Islet of Langerhans (tissue), 1 donor: ENCODE measurements around the gene MCAT.
"Not testable (repeated sequence)": the region's sequence is repeated elsewhere in the genome, so short reads cannot be mapped to it uniquely, and the experiment has no call there.

Source experiments
- FAIRE-seq: peaks from one replicate; lab custom pipeline; 2011; peaks lifted over from hg19 to GRCh38; lab: Jason Lieb, UNC

The MCAT gene

DNA sequence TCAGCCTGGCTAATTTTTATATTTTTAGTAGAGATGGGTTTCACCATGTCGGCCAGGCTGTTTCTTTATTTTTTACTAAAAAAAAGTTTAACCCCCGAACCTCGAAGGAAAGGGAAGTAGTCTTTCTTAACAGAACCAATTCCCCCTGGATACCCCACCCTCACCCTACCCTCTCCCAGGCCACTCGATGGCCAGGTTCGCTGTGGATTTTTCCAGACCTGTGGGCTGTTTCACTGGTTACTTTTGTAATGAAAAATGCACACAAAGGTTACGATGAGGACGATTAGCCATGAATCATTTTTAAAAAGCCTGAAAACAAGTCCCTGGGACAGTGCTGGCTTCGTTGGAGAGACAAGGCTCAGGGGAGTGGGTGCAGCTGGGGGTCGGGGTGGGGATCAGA lies 10.7 kb upstream of the MCAT start:
- no peak for FAIRE-seq

DNA sequence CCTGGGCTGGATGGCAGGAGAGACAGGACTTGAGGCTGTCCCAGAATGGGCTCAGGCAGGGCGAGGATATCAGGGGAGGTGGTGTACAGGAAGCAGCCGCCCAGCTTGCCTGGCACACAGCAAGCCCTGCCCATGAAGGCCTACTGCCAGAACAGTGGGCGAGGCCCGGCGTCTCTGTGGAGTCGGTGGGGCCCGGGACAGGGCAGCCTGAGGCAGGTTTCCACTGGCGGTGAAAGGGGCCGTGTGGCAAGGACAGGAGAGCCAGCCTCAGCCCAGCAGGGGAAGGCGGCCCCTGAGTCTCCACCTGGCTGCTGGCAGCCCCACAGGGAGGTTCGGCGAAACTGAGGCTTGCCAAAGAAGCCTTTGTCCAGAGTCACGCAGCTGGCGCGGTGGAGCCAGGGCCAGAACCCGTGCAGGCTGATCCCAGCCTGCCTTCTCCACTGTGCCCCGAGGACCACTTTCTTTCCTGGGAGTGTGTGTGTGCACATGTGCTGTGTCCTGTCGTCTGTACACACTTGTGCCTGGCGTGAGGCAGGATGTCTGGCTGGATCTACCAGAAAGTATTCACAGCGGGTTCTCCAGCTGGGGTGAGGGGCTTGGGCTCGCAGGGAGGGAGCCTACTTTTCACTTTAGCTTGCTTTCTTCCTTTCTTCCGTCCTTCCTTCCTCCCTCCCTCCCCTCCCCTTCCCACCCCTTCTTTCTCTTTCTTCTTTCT lies 9.3 kb upstream of the MCAT start:
- FAIRE-seq, result no peak

DNA sequence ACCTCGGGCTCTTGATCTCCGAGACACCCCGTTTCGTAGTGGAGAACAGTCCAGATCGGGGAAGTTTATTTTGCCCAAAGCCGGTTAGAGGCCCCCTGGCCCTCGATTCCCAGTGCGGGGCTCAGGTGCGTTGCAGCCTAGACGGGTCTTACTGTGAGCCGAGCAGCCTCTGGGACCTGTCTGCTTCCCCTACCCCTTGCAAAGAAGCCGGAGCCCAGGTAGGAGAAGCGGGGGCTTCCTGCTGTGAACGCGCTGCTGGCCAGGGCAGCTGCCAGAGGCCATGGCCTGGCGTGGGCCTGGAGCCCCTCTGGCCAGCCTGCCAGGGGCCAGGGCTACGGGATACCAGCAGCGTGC lies 8.8 kb upstream of the MCAT start:
- FAIRE-seq, result no peak

DNA sequence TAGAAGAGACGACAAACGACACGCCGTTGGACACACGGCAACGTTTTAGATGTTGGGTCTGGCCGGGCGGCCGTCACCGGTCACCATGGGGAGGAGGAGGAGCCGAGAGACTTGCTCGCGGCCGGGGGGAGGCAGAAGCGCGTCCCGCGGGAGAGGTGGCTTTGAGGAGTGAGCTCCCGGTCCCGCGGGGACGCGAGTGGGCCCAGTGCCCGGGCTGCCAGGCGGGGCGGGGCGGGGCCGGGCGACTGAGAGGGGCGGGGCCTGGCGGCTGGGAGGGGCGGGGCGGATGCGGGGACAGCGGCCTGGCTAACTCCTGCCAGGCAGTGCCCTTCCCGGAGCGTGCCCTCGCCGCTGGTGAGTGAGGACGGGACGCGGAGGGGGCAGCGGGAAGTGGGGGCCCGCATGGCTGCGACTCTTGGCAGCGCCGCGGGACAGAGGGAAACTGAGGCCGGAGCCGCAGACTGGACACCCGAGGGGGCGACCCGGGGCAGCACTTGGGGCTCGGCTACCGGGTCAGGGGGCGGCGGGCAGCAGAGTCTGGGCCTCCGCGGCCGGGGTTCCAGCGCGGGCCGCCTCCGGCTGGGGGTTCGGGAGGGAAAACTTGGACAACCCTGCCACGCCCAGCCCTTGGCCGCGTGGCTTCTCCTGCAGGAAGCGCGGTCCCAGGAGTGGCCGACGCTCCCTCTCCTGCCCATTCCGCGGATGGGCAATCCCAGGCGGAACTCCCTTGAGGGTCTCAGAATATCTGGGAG lies 8.2 kb upstream of the MCAT start, which contains the start of gene TSPO:
Gene TSPO, plus strand, starts transcription at position 309 of the 752 bp plus-strand sequence. CDS start 7,680 bp downstream, outside the sequence.
- FAIRE-seq, result no peak

DNA sequence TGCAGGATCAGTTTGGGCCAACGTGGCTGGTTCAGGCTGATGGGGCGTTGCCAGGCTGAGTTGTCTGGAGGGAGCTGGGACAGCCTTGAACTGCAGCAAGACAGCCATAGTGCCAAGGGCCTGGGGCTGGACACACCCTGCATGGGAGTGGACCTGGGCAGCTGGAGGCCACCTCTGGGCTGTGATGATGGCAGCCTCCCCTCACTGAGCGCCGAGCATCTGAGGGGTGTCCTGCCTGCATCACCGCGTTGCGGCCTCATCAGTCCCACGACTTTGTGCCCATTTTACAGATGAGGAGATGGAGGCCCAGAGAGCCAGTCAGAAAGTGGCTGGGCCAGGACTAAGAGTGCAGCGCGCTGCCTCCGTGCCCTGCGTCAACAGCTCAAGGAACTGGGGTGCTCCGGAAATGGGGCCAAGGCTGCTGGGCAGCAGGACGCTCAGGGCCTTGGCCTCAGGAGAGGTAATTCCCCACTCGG lies 7.6 kb upstream of the MCAT start:
- no peak for FAIRE-seq

DNA sequence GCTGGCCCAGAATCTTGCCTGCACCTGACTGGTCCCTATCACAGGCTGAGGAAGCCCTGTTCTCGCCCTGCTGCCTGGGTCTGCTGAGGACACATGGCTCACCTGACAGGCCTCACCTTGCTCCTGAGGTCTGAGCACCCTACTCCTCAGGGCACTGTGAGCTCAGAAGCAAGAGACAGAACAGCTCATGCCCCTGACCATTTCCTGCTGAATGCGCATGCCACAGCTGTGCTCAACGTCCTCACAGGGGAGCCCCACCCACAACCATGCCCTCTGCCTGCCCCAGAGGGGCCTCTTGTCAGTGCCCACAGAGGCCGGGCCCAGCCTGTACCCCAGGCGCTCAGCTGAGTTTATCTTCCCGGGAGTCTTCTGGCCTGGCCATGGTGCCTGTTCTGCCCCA lies 5.4 kb upstream of the MCAT start:
- no peak for FAIRE-seq

DNA sequence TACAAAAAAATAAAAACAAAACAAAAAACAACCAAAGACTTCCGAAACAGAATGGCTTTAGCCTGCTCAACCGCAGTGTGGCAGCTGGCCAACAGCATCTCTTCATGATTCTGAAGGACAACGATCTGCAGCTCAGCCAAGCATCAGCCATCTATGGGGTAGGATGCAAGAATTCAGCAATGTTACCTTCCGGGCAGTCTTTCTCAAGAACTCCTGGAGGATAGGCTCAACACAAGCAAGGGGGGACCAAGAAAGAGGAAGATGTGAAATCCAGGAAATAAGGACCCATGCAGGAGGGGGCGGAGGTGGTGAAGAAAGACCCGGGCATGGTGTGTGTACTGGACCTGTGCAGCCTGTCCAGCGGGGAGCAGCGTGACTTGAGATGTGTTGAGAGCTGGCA lies 4.6 kb upstream of the MCAT start:
- FAIRE-seq, result no peak

DNA sequence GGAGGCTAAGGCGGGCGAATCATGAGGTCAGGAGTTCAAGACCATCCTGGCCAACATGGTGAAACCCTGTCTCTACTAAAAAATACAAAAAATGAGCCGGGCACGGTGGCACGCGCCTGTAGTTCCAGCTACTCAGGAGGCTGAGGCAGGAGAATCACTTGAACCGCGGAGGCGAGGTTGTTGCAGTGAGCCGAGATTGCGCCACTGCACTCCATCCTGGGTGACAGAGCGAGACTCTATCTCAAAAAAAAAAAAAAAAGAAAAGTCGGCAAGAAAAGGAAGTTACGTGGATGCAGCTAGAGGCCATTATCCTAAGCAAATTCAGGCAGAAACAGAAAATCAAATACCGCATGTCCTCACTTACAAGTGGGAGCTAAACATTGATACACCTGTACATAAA lies 3.1 kb upstream of the MCAT start:
- FAIRE-seq, result not testable (repeated sequence)

DNA sequence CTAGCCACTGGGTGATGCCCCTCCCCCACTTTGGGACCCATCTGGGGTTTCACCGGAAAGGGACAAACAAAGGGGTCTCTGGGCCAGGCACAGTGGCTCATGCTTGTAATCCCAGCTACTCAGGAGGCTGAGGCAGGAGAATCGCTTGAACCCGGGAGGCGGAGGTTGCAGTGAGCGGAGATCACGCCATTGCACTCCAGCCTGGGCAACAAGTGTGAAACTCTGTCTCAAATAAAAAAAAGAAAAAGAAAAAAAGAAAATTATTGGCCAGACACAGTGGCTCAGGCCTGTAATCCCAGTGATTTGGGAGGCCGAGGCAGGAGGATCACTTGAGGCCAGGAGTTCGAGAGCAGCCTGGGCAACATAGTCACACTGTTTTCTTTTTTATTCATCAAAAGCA lies 2.2 kb upstream of the MCAT start:
- not testable (repeated sequence) for FAIRE-seq

DNA sequence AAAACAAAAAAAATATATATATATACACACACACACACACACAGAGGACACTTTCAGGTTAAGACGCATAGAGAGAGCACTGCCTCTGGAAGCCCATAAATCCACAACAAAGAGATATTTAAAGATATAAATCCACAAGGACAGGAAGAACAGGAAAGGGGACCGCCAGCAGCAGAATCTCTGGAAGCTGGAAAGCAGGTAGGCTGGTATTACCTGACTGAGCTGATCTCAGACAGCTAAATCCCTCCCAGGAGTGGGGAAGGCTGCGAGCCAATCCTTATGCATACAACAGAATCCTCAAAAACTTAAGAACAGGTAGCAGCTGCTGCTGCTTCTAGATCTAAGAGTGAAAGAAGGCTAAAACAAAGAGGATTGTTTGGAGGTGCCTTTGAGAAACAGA lies 1.8 kb upstream of the MCAT start:
- no peak for FAIRE-seq

DNA sequence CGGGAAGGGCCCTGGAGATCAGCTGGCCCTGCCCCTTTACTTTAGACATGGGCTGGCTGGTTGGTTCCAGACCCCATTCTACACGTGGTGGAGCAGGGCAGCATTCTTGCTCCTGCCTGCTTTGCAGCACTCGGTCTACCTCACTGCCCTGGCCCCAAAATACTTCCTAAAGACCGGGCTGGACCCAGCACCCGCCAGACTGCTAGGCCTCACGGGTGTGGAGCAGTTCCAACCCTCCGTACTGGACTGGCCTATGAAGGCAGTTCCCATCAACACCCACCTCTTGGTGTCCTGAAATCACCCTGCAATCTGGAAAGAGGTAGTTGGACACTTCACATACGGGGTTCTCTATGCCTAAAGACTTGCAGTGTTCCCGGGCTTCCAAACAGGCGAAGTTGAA lies 6.4 kb downstream of the MCAT start:
- no peak for FAIRE-seq

DNA sequence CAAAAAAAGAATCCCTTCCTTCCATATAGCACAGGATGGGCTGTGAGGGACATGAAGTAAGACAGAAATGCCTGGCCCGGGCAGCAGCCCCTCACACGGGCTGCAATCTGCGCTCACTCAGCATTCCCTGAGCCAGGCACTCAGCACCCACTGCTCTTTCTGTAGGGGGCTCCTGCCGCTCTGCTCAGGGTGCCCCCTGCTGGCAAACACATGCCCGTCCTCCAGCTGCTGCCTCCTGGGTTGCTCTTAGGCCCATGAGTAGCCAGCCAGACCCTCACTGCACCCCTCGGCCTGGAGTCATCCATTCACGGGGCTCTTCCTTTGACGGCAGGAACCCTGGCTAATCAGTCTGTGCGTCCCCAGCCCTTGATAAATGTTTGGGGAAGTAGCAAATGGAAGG lies 6.9 kb downstream of the MCAT start:
- no peak for FAIRE-seq

DNA sequence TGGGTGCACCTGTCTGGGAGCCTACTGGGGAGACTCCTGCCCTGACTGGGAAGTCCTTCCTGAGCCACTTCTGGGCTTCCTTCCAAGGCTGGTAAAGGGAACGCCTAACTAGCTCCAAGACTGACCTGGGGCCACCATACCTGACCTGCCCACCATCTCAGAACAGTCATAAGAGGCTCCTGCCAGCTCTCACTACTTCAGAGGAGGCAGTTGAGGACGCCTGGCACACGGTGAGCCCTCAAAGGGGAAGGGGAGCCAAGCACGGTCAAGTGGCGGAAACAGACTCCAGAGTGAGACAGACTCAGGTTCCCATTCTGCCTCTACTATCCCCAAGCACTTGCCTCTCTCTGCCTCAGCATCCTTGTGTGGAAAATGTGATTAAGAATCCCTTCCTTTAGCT lies 7.6 kb downstream of the MCAT start:
- no peak for FAIRE-seq

DNA sequence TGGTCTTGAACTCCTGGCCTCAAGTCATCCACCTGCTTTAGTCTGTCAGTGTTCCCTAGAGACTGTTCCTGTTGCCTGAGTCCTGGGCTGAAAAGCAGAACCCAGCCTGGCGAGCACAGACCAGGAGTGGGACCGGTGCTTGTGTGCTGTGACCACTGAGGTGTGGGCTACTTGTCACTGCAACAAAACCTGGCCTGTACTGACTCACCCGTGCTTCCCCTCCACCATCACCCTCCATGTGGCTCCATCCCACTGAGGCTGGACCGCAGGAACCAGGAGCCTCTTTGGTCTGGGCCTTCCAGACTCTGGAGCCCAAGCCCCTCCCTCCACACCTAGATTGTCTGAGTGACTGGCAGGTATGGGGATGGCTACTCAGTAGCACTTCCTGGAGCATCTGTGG lies 8.6 kb downstream of the MCAT start:
- FAIRE-seq, result no peak

DNA sequence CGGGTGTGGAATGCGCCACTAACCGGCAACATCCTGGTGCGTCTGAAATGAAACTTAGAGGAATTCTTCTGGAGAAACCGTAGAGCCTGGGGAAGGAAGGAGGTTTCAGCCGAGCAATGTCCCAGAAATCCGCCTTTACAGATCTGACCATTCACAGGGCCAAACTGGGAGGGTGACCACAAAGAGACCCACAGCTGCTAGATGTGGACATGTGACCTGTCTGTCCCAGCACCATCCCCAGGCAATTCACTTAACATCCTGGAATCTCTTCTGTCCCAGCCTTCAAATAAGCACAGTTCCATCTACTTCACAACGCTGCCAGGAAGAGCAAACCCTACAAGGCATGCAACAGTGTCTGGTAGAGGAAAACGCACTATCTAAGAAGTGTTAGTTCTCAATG lies 9.8 kb downstream of the MCAT start:
- no peak for FAIRE-seq

DNA sequence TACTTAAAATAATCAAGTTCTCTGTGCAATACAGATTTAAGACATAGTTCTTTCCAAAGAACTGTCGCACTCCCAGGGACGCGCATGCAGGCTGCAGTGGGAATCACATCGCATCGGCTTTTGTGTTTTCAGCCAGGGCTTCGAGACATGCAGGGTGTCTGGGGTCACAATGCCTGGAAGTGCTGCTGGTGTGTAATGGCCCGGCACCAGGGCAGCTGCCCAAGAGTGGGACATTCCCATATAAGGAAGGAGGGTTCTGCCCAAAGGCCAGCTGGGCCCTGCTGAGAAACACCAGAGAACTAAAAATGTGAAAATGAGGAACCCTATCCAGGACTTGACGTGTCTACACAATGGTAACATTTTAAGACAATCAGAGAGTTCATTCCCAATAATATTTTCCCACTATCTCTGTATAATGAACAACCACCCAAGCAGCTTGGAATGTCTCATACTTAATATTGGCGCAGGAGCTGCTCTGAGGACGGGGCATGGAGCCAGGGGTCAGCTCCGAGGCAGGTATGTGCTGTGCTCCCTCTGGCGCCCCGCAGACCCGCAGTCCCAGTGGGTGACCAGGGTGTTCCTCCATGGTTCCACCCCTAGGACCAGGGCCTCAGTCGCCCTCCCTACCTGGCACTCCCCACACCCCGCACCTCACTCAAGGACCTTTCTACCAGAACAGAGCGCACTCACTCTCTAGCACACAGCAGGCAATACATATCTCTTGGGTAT lies 11.3 kb downstream of the MCAT start:
- FAIRE-seq, result no peak

DNA sequence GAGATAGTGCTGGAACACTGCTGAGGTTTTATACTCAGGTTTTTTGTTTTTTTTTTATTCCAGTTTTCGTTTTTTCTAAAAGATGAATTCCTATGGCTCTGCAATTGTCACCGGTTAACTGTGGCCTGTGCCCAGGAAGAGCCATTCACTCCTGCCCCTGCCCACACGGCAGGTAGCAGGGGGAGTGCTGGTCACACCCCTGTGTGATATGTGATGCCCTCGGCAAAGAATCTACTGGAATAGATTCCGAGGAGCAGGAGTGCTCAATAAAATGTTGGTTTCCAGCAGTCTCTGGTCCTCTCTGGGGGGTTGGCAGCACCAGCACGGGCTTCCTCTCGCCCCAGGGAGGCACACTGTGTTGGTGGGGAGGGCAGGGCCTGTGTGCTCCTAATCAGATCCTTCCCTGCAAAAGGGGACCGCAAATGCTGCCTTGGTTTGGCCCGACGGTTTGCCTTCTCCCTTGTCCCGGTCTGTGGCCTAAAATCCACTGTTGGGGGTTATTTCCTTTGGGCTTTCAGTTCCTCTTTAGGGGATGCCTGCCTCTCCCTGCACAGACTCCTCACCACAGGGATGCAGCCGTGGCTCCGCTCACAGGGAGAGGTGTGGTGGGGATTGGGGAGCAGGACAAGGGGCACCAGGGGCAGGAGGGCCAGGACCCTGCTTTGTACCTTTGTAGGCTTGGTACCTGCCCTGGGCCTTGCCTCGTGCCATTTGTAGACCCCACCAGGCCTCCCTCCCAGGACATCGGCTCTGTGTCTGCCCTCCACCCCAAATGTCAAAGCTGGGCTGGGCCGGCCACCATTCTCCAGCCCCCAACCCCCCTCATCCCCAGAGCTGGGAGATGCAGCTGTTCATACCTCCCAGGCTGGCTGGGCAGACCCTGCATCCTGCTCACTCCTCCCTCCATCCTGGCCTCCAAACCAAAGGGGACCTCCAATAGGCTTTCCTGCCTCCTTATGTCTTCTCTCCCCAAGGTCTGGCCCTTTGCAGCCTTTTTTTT lies 13.5 kb downstream of the MCAT start:
- no peak for FAIRE-seq

DNA sequence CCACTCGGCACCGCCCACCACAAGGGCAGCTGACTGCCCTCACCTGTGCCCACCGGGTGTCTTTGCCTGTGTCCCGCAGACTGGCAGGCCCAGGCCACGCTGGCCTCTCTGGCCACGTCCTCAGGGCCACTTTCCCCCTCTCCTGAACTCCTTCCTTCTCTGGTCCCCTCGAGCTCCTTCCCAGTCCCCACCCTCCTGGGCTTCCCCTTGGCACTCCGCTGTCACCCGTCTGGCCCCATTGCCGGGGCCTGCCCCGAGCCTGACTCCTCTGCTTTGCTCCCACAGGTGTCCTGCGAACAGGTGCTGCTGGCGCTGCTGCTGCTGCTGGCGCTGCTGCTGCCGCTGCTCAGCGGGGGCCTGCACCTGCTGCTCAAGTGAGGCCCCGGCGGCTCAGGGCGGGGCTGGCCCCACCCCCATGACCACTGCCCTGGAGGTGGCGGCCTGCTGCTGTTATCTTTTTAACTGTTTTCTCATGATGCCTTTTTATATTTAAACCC lies 14.2 kb downstream of the MCAT start:
- no peak for FAIRE-seq

DNA sequence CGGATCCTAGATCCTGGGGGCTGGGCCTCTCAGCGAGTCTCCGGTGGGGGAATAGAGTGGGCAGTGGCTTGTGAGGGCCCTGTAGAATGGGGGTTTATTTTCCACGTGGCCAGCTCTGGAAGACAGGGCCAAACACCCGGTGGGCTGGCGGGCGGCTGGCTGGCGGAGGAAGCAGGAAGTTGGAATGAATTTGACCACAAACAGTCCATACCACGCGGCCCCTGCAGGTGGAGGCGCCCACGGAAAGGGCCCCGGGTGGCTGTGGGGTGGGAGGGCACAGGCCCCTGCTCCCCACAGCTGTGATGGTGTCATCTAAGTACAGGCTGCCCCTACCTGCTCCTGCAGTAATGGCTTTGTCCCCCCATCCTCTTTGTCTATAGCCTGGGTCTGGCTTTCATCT lies 15.1 kb downstream of the MCAT start:
- FAIRE-seq, result no peak

DNA sequence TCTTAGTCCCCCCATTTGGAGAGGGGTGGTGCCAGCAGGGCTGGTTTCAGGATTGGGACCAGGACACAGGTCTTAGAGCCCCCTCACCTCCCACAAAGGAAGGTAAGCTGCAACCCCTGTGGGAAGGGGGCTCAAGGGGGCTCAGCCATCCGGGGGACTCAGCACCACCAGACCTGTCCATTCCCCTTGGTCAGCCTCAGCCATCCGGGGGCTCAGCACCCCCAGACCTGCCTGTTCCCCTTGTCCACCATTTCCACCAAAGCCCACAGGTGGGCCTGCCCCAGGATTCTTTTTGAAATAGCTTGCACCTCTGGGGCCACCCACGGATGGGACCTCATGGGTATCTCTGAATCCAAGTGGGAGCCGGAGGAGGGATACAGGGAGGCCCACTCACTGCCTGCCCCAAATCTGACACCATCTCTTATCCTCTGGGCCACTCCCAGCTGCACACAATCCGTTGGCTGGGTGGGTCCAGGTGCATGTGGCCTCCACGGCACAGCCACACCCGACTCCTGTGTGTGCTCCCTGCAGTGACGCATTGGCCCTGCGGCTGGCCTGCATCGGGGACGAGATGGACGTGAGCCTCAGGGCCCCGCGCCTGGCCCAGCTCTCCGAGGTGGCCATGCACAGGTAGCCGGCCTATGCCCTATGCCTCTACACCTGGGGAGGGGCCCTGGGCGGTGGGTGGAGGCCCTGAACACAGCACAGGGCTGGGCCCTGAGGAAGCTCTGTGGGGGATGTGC lies 15.9 kb downstream of the MCAT start:
- no peak for FAIRE-seq
